Measurements from ENCODE around the gene HDAC10.

The HDAC10 gene

DNA sequence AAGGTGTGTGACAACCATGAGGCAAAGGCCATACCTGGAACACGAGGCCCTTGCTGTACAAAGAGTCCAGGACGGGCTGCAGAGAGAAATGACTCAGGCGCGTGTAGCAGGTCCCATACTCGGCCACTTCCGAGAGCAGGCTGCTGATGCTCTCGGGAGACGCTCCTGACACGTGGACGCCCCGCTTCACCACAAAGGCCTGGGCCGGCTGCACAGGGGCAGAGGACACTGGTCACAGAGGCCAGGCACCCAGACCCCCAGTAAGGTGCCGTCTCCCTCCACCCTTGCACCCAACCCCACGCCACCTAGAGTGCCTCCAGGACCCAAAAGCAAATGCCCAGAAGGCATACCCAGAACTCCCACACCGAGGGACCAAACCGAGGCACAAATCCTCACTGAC lies 21.7 kb downstream of the HDAC10 start:
- DNase-seq, result no peak

DNA sequence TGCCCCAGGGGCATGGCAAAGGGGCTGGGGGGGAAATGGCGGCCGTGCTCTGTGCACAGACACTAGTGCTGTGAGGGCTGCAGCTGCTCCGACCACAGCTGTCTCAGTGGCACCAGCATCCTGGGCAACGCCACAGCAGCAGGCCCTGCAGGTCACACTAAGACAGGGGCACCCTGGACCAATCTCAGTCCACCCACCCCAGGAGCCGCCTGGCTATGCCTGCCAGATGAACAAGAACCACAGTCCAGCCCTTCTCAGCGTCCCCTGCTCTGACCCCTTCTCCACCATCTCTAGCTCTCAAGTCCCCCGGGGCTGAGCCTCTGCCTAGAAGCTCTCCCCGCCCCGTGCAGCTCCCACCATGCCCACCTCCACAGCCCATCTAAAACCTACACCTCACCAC lies 22.7 kb downstream of the HDAC10 start:
- no peak for DNase-seq

DNA sequence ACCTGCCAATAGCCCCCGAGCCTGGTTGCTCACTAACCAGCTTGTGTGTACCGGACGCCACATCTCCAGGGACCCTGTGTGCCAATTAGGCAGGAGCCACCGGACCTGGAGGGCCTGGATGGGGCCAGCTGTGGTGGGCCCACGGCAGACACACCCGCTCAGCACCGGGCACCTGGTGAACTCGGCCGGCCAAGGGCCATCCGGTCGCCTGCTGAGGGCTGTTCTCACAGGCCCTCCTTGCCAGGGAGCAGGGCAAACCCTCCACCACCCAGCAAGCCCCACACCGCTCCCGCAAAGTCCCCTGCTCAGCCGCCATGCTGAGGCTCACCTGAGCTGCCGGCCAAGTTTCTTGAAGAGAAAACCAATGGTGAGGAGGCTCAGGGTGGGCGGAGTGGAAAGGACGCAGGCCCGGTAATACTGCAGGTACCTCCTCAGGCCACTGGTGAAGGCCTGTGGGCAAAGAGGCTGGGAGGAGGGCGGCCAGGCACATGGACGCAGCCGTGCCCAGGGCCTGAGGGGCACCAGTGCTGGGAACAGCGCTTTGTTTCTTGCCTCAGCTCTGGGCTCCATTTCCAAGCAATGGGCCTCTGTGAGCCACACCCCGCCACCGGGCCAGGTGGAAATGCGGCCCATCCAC lies 23.4 kb downstream of the HDAC10 start:
- DNase-seq, result no peak

DNA sequence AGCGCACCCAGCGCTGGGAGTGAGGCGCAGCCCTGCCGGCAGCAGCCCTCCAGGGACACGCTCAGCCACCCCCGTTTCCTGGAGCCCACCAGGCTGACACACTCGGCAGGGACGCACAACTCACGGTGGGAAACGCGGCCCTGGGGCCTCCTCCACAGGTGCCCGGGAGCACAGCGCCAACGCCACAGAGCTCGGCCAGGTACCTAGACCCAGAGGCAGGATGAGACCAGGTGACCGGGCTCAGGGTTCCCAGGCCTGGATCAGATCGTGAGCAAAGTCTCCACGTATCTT lies 24.2 kb downstream of the HDAC10 start:
- no peak for DNase-seq

DNA sequence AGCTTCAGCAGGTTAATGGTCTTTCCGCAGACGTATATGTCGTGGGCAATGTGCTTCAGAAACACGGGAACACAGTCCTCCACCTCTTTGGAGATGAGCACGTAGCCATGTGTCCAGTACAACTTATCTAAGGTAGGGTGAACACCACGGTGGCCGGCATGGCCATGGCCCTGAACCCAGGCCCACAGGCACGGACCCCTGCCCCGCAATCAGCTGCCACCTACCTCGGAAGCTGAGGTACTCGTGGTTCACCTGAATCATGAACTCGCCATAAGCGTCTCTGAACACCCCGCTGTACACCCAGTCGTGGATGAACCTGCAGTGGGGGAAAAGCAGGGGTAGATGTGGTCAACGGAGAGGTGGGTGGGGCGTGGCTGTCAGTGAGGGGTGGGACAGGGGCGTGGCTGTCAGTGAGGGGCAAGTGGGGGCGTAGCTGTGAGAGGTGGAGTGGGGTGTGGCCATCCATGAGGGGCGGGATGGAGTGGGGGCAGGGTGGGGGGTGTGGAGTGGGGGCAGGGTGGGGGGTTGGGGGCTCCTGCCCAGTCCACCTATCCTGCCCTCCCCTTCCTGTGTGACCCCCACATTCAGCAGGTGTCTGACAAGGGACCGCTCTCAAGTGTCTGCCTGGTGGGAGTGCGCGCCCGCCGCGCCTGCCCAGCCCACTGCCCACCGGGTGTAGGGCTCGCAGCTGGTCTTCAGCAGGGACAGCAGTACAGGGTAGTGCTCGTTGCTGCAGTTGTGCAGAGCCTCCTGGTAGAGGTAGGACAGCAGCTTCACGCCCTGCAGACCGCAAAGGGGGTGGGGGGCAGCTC lies 24.8 kb downstream of the HDAC10 start:
- DNase-seq, result no peak

DNA sequence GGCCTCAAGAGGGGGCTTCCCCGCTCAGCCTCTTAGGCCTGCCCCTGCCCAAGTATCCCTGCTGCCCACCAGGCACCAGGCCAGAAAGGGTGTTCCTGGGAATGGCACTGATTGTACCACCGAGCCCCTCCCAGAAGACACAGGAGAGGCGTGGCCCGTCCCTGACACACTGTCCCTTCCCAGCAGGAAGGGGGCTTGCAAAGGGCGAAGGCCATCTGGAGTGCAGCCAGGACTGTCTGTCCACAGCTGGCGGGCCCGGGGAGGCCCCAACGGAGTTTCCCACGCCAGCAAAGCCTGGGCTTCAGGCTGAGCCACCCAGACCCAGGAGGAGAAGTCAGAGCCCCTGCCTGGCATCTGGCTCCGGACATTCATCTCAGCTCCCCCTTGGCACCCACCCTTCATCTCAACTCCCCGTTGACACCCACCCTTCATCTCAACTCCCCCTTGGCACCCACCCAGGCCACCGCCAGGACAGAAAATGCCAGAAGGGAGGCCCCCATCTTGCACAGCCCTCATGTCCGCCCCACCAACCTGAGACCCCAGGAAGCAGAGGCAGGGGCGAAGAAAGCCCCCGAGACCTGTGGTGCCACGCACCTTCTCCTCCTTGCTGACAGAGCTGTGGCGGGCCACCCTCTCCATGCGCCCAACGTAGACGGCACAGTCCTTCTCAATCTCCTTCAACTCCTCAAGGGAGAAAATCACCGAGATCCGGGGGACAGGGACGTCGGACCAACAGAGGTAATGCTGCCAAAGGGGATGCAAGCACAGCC lies 25.7 kb downstream of the HDAC10 start:
- no peak for DNase-seq

DNA sequence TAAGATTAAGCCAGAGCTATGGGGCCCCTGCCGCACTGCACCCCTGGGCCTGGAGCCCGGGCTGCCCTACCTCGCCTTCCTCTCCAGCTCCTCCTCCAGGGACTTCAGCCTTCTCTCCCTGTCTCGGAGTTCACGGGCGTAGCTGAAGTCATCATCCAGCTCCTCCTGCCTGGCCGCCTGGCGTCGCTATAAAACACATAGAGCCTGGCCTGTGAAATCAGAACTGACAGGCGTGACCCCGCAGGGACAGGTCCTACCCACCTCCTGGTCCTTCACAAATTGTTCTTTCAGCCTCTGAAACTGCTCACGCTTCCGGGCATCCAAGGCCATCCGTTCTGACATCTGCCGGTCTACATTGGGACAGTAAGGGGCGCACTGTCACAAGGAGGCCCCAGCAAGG lies 27.0 kb downstream of the HDAC10 start:
- DNase-seq, result no peak

DNA sequence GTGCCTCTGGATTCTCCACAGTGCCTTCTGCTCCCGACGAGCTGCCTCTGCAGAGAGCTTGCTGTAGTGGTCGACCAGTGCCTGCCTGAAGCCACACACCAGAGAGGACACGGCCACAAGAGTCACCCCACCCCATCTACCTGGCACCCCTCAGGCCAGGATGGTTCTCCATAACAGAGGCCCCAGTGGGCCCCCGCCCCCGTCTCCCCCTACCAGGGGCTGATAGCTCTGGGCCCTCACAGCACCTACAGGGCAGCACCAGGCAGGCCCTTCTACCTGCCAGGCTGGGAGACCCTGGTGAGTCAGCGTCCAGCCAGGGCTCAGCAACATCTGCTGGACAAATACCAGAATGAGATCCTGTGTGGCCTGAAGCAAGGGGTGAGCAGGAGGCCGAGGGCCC lies 28.6 kb downstream of the HDAC10 start:
- DNase-seq, result no peak

DNA sequence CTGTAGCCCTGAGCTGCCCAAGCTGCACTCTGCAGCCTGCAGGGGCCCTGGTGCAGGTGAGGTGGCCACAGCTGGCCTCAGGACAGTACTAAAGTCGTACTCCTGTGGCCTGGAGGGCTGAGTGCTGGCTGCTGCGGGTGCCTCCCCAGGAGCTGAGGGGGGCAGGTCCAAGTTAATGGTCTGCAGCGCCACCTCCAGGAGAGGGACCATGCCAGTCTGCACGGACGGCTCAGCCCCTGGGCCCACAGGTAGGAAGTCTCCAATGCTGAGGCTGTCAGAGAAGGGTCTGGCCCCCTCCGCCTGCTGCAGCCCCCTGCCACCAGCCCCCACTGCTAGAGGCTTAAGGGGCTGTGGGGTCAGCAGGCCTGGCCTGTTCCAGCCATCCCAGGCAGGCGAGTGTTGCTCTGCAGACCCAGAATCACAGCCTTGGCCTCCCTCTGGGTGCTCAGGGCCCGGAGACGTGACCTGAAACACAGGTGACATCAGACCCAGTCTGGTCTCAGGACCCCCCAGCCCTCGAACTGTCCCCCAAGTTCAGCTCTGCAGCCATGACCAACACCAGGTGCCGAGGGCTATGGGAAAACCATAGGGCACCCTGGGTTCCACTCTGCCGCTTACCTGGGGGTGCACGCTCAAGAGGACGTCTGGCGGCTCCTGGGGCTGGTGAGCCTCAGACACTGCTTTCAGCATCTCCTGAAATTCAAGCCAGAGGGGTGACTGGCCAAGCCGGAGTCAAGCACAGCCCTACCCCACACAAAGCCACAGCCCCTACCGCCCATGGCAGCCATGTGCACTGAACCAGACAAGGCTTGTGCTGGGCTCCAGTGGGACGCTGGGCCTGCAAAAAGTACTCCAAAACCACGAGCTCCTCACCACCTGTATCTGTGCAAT lies 29.4 kb downstream of the HDAC10 start:
- no peak for DNase-seq

DNA sequence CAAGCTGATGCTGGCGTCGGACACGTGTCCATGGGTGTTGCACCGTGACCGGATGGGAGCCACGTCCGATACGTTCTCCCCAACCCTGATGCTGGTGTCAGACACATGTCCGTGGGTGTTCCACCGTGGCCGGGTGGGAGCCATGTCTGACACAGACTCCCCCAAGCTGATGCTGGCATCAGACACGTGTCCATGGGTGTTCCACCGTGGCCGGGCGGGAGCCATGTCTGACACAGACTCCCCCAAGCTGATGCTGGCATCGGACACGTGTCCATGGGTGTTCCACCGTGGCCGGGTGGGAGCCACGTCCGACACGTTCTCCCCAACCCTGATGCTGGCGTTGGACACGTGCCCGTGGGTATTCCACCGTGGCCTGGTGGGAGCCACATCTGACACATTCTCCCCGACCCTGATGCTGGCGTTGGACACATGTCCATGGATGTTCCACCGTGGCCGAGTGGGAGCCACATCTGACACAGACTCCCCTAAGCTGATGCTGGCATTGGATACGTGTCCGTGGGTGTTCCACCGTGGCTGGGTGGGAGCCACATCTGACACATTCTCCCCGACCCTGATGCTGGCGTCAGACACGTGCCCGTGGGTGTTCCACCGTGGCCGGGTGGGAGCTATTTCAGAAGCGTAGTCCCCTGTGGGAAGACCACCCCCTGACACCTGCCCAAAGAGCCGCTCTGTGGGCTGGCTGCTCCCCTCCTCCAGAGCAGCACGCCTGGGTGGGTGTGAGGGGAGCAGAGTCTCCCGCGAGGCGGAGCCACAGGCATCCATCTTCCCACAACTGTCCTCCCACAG lies 30.3 kb downstream of the HDAC10 start:
- DNase-seq, result no peak

DNA sequence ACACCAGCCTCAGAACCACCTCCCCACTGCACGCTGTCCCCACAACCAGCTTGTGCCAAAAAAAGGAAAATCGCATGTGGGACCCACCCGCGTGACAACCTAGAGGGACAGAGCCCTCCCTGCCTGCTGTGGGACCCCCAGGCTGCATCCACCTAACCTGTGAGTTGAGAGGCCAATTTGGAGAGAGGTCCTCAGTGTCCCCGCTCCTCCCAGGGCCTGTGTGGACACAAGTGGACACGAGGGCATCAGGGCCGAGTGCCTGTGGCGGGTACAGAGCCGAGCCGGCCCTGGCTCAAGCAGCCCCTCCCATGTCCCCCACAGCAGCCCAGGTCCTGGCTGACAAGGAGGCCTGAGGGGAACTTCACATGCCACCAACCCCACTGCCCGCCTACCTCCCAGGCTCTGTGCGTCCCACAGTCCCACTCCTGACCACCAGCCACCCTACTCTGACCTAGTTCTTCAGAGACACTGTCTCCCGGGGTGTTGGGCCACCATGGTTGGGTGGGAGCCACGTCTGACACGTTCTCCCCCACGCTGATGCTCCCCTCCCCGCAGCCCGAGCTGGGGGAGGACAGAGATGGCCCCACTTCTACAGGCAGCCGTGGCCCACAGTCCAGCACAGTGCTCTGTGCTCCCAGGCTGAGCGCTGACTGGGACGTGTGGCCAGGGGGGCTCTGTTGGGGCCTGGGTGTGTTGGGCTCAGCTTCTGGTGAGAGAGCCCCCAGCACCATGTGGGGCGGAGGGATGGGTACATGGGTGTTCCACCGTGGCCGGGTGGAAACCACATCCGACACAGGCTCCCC lies 31.1 kb downstream of the HDAC10 start:
- DNase-seq, result no peak

DNA sequence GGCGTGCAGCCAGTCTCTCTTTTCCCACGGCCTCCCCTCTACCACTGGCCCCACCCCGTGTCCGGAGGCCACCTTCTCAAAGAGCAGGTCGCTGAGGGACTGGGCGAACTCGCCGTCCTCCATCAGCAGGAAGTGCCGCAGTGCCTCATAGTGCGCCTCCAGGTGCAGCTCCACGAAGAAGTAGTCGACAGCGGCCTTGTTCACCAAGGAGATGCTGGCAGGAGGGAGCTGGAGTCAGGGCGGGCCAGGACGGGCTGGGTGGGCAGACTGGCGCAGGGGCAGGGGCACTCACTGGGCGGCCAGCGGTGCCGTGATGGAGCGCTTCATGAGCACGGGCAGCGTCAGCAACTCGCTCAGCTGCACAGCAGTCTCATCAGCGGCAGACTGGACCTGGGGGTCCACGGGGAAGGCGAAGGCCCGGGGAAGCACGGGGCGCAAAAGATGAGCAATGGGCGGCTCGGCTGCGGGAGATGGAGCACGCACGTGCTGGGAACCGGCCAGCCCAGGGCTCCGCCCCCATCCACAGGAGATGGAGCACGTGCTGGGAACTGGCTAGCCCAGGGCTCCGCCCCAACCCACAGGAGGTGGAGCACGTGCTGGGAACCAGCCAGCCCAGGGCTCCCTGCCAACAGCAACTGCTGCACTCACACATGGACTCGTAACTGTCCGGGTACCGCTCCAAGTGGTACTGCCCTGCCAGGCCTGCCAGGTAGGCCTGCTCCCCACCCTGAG lies 31.9 kb downstream of the HDAC10 start:
- DNase-seq, result no peak

DNA sequence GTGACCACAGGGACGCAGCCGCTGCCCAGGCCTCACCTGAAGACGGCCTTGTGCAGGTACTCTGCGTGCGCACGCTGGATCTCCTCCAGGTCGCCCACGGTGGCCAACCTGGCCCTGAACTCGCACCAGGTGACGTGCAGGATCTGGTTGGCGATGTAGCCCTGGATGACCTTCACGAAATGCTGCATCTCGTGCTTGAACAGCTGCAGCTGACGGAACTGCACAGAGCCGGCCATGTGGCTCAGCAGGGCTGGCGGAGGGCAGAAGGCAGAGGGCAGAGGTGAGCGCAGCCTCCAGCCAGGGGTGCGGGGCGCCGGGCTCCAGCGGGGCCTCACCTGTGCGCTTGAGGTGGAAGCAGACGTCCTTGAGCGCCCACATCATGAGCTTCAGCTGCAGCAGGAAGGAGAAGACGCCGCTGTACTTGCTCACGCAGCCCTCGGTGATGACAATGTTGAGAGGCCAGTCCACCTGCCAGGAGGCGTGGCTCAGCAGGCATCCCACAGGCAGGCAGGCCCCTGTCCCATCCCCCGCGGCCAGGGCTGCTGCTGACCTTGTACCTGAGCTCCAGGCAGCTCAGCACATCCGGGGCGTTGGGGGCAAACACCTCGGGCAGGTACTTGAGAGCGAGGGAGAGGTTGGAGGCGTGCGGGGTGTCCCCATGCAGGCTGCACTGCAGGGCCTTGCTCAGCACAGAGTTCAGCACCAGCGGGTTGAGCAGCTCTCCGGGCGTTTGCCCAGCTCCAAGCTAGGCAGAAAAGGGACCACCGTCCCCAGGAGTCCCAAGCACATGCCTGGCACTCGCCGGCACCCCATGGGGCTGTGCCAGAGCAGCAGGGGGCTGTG lies 32.7 kb downstream of the HDAC10 start:
- no peak for DNase-seq

DNA sequence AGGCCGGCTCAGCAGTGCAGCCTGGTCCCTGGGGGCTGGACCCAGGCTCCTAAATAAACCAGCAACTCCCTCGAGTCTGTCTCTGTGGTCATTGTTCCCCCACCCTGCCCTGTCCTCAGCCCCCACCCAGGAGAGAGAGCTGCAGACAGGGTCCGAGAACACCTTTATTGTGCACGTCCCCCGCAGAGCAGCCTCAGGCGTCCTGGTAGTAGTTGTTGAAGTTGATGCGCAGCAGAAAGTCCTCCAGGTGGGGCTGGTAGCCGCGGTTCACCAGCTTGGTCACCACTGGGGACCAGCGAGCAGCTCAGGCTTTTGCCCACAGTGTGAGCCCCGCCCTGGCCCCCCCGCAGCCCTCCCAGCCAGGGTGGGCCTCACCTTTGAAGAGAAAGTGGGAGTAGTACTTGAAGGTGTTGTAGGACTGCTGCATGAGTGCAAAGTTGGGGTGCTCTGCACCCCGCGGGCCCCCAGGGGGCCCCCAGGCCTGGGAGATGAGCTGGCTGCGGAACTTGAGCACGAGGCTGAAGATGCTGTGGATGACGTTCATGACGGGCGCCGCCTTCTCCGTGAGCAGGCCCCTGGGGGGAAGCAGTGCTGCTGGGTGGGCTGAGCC lies 33.4 kb downstream of the HDAC10 start:
- DNase-seq, result no peak

DNA sequence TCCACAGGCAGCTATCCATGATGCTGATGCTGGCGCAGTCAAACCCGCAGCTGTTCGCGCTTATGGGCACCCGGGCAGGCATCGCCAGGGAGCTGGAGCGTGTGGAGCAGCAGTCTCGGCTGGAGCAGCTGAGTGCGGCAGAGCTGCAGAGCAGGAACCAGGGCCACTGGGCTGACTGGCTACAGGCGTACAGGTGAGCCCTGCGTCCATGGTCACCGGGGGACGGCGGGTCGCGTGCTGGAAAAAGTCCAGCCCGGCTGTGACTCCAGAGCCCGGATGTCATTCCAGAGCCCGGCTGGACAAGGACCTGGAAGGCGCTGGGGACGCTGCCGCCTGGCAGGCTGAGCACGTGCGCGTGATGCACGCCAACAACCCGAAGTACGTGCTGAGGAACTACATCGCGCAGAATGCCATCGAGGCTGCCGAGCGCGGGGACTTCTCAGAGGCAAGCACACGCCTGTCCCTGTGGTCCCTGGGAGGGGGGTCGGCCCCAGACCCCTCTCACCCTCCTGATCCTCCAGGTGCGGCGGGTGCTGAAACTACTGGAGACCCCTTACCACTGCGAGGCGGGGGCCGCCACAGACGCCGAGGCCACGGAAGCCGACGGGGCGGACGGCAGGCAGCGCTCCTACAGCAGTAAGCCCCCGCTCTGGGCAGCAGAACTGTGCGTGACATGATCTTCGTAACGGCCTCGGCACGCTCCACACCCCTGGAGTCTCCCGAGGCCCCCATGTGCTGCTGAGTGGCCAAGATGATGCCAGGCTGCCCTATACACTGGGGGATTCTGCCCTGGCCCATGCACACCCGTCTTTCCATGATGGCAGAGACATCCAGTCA lies 34.2 kb downstream of the HDAC10 start:
- no peak for DNase-seq

DNA sequence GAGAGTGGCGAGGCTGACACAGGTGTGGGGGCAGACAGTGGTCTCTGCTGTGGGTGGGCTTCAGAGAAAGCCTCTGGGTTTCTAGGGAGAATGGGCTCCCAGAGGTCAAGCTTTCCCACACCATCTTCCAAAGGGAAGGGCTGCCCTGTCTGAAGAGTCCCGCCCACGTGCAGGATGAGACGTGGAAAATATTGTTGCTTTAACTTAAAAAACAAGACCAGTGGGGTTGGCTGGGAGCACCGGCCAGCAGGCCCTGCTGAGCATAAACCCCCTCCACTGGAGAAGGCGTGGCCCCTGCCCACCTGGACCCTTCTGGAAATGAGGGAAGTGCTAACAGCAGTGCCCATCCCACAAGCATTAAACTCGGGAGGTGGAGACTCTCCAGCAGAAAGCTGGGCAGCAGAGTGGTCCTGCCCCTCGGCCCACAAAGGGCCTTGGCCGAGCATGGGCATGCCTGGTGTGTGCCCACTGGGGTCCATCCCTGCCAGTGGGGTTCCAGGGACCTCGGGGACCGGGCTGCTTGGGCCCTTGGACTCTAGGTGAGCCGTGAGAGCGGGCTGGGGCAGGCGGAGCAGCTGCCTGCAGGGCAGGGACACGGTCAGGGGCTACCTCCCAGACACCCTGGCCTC lies 34.9 kb downstream of the HDAC10 start:
- no peak for DNase-seq

DNA sequence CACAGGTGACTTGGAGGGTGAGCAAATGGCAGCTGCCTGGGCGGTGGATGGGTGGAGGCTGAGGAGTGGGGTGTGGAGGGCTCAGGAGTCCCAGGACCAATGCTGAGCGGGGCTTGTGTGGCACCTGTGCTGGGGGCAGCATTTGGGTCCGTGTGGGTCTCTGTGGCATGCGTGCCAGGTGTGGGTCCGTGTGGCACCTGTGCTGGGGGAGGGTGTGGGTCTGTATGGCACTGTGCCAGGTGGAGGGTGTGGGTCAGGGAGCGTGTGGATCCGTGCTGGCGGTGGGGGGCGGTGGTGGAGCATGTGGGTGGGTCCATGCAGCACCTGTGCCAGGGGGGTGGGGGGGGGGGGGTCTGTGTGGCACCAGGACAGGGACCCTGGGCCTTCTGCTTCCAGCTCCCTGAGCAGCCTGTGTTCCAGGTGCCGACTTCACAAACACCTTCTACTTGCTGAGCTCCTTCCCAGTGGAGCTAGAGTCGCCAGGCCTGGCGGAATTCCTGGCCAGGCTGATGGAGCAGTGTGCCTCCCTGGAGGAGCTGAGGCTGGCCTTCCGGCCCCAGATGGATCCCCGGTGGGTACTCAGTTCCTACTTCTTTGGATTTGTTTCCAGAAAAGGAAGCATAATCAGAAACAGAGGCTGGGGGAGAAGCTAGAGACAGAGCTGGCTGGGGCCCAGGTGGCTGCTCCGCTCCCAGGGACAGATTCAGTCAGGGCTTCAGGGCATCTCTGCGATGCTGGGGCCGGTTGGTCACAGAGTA lies 35.6 kb downstream of the HDAC10 start:
- no peak for DNase-seq

Data from stimulated activated CD4-positive, alpha-beta T cell treated with anti-CD3 and anti-CD28 coated beads, Interleukin-2, amount 100 ng/mL, for 24 hours (primary cell).